ENCODE results near the gene SCAF11. TPM values are rescaled to one million over a fixed set of nuclear protein-coding genes. Genes with fewer than 3 reads are reported as not detected.

The SCAF11 gene
- total RNA-seq, 1 experiment from 2014 or later = 79.8 TPM

GRCh38 chr12:45975506-45975905 is 14.9 kb downstream of the SCAF11 start:
- no peak overlapping the region for H2AFZ ChIP-seq (ENCODE audit: low read depth, low read length, poor library complexity, severe bottlenecking)
- H3K79me2 ChIP-seq (ENCODE audit: insufficient read depth, low read length) = peaks cover 98% of the 10 kb centered on the region
- no peaks in the 10 kb centered on the region for H3K27me3 ChIP-seq (ENCODE audit: insufficient read depth, low read length)
- no peak overlapping the region for H3K9ac ChIP-seq (ENCODE audit: low read length)
- no peak overlapping the region for H3K27ac ChIP-seq (ENCODE audit: low read depth, low read length)
- no peaks in the 10 kb centered on the region for H3K9me2 ChIP-seq (ENCODE audit: insufficient read depth)
- BruUV-seq (replicated peaks) = no TSS peak
- peaks cover 48% of the 10 kb centered on the region; the same call in 1 of the 2 replicates for H4K20me1 ChIP-seq (ENCODE audit: insufficient read depth)
- ATAC-seq (no peak), DNase-seq (ENCODE audit: low read depth, low spot score) (no peak)
- no peak overlapping the region for H3K4me3 ChIP-seq (replicated peaks in 1 of 2; ENCODE audit: low read depth in 1 of 2, low read length in 2 of 2)
- TF ChIP-seq POLR2A (IDR thresholded peaks at IDR 0.05; ENCODE audit: borderline replicate concordance, extremely low read depth, insufficient read depth, insufficient read length) (no peak), CEBPB (IDR thresholded peaks at IDR 0.05; ENCODE audit: low read depth) (no peak), REST (IDR thresholded peaks at IDR 0.05; ENCODE audit: low read depth) (no peak), ZBTB33 (IDR thresholded peaks at IDR 0.05; ENCODE audit: extremely low read depth, insufficient replicate concordance, low read length) (no peak), RAD21 (IDR thresholded peaks at IDR 0.05; ENCODE audit: low read depth) (no peak), EGR1 (IDR thresholded peaks at IDR 0.05; ENCODE audit: low read depth) (no peak), ATF3 (IDR thresholded peaks at IDR 0.05) (no peak), CTCF (IDR thresholded peaks at IDR 0.05 in 2 of 3, conservative IDR thresholded peaks at IDR 0.05 in 1 of 3; ENCODE audit: borderline replicate concordance in 1 of 3, insufficient read depth in 1 of 3, low read depth in 2 of 3, low read length in 2 of 3) (no peak), SP1 (IDR thresholded peaks at IDR 0.05; ENCODE audit: low read depth) (no peak), TCF7L2 (IDR thresholded peaks at IDR 0.05; ENCODE audit: borderline replicate concordance, extremely low read depth, insufficient read depth, insufficient read length) (no peak), JUND (IDR thresholded peaks at IDR 0.05) (no peak), YY1 (IDR thresholded peaks at IDR 0.05; ENCODE audit: extremely low read depth, insufficient replicate concordance, low read depth, low read length) (no peak), SRF (IDR thresholded peaks at IDR 0.05; ENCODE audit: low read depth) (no peak), CBX3 (IDR thresholded peaks at IDR 0.05; ENCODE audit: low read depth) (no peak)
- H3K36me3 ChIP-seq (ENCODE audit: control insufficient read depth in 1 of 2, insufficient read depth in 2 of 2, low read length in 2 of 2) = no peaks in the 10 kb centered on the region
- H3K4me2 ChIP-seq (ENCODE audit: low read length) = no peak overlapping the region
- no peaks in the 10 kb centered on the region; a peak in 1 of 4 replicates for H3K9me3 ChIP-seq (ENCODE audit: control insufficient read depth in 1 of 2, insufficient read depth in 1 of 2, low read depth in 1 of 2, low read length in 2 of 2)
- CTCF ChIA-PET = no interaction called here
- POLR2A ChIA-PET = no interaction called here
- H3K4me1 ChIP-seq (ENCODE audit: control insufficient read depth in 1 of 2, insufficient read depth in 2 of 2, low read length in 2 of 2) = no peaks in the 10 kb centered on the region
- intact Hi-C loops (cut with micrococcal nuclease) = no loop called here
- RAD21 ChIA-PET (ENCODE audit: low non-redundant PET in 1 of 2, low total read pairs in 2 of 2, uncharacterized antibody in 2 of 2, unreplicated experiment in 2 of 2) = no interaction called here

Measured in HCT116 (cell line).